ENCODE data around the gene CHAMP1. TPM values are rescaled to one million over a fixed set of nuclear protein-coding genes. Genes with fewer than 3 reads are reported as not detected.

Gene CHAMP1
- total and polyA plus RNA-seq, 2 of the 13 experiments (the other 11 are each of a cell fraction or from before 2014, with no cell fraction given): 8.4 to 9.7 TPM

DNA sequence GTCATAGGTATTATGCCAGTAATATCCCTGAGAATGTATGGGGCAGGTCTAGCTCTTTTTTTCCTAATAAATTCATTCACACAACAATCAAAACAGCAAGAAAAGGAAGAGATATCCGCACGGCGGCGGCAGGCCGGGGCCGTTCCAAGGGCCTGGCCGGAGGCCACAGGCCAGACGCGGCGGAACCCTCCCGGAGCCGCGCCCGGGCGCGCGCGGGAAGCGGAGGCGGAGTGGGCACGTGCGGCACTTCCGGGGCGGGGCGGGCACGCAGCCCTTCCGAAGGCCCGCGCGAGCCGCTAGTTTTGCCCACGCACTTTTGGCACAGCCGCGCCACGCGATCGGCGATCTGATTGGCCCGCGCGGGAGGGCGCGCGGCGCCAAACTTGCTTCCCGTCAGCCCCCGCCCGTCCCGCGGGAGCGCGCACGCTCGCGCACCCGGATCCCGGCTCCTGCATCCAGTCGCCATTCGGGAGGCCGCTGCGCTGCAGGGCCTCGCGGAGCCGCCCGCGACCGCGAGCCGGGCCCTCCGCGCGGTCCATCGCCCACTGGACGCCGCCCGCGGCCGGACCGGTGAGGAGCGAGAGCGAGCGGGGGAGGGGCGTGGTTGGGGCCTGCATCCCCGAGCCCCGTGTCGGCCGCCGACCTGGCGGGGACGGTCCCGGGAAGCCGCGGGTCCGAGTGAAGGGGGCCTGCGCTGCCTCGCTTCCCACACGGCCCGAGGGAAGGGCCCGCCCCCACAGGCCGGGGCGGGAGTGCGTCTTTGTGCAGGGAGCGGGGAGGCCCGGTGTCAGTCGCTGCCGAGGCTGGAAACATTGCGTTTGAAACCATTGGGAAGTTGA is at the start of gene CHAMP1 (continued):
- TF ChIP-seq ZFP36L2 (CRISPR knock-in tag; IDR thresholded peaks at IDR 0.05): no peak

DNA sequence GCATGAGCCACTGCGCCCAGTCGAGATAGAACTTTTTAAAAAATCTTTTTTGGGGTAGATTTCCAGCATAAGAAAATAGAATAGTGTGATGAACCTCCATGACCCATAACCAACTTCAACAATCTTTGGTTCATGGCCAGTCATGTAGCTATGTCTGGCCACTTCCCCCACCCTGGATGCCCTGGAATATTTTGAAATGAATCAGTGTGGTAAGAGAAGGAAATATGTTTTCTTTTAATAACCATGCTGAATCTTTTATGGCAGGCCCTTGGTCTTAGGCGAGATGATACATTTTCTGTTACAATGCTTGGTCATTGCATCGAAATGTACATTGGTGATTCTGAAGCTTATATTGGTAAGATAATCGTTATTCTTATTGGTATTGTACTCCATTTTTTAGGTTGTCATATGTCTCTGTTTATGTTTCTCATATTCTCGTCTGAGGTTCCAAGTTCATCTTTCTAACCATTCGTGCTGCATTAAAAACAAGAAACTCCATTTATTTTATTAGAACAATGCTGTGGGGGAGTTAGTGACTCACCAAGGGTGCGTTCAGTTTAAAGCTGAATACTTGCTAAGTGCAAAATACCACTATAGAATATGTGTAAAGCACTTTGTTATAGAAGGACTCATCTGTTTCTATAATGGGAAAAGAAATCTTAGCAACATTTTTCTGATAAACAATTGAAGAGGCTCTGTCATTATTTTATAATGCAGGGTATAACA is 49.3 kb upstream of the CHAMP1 start:
- Histone ChIP-seq H3K27me3 (ENCODE audit: control insufficient read depth in 1 of 2, insufficient read depth in 2 of 2, low read length in 2 of 2) (no peaks in the 10 kb centered on the region; a peak in 1 of 5 replicates), H3K4me1 (ENCODE audit: insufficient read depth, low read length) (no peaks in the 10 kb centered on the region), H3K4me3 (replicated peaks in 1 of 3; ENCODE audit: insufficient read depth in 1 of 3, low read depth in 2 of 3, low read length in 3 of 3) (no peak overlapping the region), H2AFZ (ENCODE audit: low read length) (no peak overlapping the region), H3K9ac (ENCODE audit: insufficient read depth, low read depth, low read length) (no peak overlapping the region), H3K79me2 (ENCODE audit: insufficient read depth, low read length) (no peaks in the 10 kb centered on the region), H3K27ac (ENCODE audit: extremely low read length, insufficient read depth, low read length) (no peak overlapping the region), H3K4me2 (ENCODE audit: low read depth, low read length) (no peak overlapping the region), H4K20me1 (ENCODE audit: insufficient read depth, low read length) (no peaks in the 10 kb centered on the region), H3K36me3 (replicated peaks in 1 of 2; ENCODE audit: control insufficient read depth in 1 of 2, insufficient read depth in 2 of 2, low read length in 2 of 2) (peaks cover 38 to 79% of the 10 kb centered on the region in 2 experiments), H3K9me3 (ENCODE audit: low read length) (no peaks in the 10 kb centered on the region)
- in situ Hi-C loops (cut with HindIII; ENCODE audit: extremely low pct_ligation_motif_present, low pct_unique_long_range_greater_than_20kb): no loop called here
- FAIRE-seq (no peak), DNase-seq (ENCODE audit: low spot score) (no peak), ATAC-seq (no peak)
- WGBS (ENCODE audit: low lambda C conversion rate): 98% methylated on average over 8 of the region's 8 CpGs
- no TSS peak for BruUV-seq (replicated peaks)
- ChIA-PET POLR2A (interaction anchor here (1.2 kb wide), 1 partner anchor 17 kb away, joined by 3 read pairs; the partner anchor contains the start of gene UPF3A), CTCF (ENCODE audit: low intra/inter-chr PET ratio, low total read pairs) (no interaction called here)
- intact Hi-C loops (cut with micrococcal nuclease; ENCODE audit: unreplicated experiment): no loop called here
- no peak for TF ChIP-seq ZMYM3 (CRISPR knock-in tag; IDR thresholded peaks at IDR 0.05)
- no peak for TF ChIP-seq KLF11 (CRISPR knock-in tag; IDR thresholded peaks at IDR 0.05)
- TF ChIP-seq ZNF20 (CRISPR knock-in tag; IDR thresholded peaks at IDR 0.05): no peak
- TF ChIP-seq, protein P1, sequence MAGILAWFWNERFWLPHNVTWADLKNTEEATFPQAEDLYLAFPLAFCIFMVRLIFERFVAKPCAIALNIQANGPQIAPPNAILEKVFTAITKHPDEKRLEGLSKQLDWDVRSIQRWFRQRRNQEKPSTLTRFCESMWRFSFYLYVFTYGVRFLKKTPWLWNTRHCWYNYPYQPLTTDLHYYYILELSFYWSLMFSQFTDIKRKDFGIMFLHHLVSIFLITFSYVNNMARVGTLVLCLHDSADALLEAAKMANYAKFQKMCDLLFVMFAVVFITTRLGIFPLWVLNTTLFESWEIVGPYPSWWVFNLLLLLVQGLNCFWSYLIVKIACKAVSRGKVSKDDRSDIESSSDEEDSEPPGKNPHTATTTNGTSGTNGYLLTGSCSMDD (CRISPR knock-in tag; IDR thresholded peaks at IDR 0.05): no peak
- no peak for TF ChIP-seq PAF1 (CRISPR knock-in tag; IDR thresholded peaks at IDR 0.05)
- TF ChIP-seq FOXA1 (IDR thresholded peaks at IDR 0.05): no peak
- TF ChIP-seq FOXA1 (CRISPR knock-in tag; IDR thresholded peaks at IDR 0.05): no peak
- no peak for TF ChIP-seq TEAD3 (CRISPR knock-in tag; optimal IDR thresholded peaks at IDR 0.05; ENCODE audit: borderline replicate concordance)
- no peak for TF ChIP-seq NFKB2 (CRISPR knock-in tag; IDR thresholded peaks at IDR 0.05; ENCODE audit: borderline replicate concordance)
- TF ChIP-seq, protein P2, sequence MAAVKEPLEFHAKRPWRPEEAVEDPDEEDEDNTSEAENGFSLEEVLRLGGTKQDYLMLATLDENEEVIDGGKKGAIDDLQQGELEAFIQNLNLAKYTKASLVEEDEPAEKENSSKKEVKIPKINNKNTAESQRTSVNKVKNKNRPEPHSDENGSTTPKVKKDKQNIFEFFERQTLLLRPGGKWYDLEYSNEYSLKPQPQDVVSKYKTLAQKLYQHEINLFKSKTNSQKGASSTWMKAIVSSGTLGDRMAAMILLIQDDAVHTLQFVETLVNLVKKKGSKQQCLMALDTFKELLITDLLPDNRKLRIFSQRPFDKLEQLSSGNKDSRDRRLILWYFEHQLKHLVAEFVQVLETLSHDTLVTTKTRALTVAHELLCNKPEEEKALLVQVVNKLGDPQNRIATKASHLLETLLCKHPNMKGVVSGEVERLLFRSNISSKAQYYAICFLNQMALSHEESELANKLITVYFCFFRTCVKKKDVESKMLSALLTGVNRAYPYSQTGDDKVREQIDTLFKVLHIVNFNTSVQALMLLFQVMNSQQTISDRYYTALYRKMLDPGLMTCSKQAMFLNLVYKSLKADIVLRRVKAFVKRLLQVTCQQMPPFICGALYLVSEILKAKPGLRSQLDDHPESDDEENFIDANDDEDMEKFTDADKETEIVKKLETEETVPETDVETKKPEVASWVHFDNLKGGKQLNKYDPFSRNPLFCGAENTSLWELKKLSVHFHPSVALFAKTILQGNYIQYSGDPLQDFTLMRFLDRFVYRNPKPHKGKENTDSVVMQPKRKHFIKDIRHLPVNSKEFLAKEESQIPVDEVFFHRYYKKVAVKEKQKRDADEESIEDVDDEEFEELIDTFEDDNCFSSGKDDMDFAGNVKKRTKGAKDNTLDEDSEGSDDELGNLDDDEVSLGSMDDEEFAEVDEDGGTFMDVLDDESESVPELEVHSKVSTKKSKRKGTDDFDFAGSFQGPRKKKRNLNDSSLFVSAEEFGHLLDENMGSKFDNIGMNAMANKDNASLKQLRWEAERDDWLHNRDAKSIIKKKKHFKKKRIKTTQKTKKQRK (IDR thresholded peaks at IDR 0.05; ENCODE audit: low read length): no peak
- TF ChIP-seq PCBP2 (optimal IDR thresholded peaks at IDR 0.05; ENCODE audit: low read depth, low read length, poor library complexity, severe bottlenecking): no peak
- TF ChIP-seq KLF13 (CRISPR knock-in tag; IDR thresholded peaks at IDR 0.05): no peak
- TF ChIP-seq, protein P3, sequence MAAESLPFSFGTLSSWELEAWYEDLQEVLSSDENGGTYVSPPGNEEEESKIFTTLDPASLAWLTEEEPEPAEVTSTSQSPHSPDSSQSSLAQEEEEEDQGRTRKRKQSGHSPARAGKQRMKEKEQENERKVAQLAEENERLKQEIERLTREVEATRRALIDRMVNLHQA (CRISPR knock-in tag; IDR thresholded peaks at IDR 0.05): no peak
- no peak for TF ChIP-seq SNRNP70 (IDR thresholded peaks at IDR 0.05; ENCODE audit: low read depth, low read length)
- TF ChIP-seq ZNF569 (CRISPR knock-in tag; IDR thresholded peaks at IDR 0.05; ENCODE audit: borderline replicate concordance): no peak
- TF ChIP-seq GATAD1 (CRISPR knock-in tag; IDR thresholded peaks at IDR 0.05): no peak
- TF ChIP-seq ZSCAN20 (CRISPR knock-in tag; IDR thresholded peaks at IDR 0.05; ENCODE audit: borderline replicate concordance): no peak
- no peak for TF ChIP-seq ZNF367 (CRISPR knock-in tag; IDR thresholded peaks at IDR 0.05; ENCODE audit: borderline replicate concordance)
